ELR (cell line): ENCODE results near the gene ZBTB8B.
"Not testable (repeated sequence)": the region's sequence is repeated elsewhere in the genome, so short reads cannot be mapped to it uniquely, and the experiment has no call there.

Experiments
- DNase-seq: peaks from one replicate; pipeline ENCODE4 v3.0.0-alpha.2; 2015; ENCODE audit warnings: low read depth

ZBTB8B gene

DNA sequence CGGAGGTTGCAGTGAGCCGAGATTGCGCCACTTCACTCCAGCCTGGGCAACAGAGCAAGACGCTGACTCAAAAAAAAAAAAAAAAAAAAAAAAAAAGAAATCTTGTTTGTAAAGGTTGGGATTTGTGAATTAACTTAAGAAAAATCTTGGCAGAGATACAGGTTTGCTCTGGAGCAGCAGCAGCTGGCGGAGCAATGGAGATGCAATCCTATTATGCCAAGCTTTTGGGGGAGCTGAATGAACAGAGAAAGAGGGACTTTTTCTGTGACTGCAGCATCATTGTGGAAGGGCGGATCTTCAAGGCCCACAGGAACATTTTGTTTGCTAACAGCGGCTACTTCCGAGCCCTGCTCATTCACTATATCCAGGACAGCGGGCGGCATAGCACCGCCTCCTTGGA, 5.6 kb downstream of the ZBTB8B start:
- no peak for DNase-seq

DNA sequence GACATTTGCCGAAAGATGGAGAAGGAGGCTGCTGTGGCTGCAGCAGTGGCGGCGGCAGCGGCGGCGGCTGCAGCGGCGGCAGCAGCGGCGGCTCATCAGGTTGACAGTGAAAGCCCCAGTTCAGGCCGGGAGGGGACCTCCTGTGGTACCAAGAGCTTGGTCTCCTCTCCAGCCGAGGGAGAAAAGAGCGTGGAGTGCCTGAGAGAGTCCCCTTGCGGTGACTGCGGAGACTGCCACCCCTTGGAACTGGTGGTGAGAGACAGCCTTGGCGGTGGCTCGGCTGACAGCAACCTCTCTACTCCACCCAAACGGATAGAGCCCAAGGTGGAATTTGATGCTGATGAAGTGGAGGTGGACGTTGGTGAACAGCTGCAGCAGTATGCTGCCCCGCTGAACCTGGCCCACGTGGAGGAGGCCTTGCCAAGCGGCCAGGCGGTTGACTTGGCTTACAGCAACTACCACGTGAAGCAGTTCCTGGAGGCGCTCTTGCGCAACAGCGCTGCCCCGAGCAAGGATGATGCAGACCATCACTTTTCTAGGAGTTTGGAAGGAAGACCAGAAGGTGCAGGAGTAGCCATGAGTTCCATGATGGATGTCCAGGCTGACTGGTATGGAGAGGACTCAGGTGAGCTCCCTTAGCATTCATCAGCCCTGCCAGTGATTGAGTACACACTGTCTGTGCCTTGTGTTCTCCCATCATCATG, 6.3 kb downstream of the ZBTB8B start:
- DNase-seq: no peak

DNA sequence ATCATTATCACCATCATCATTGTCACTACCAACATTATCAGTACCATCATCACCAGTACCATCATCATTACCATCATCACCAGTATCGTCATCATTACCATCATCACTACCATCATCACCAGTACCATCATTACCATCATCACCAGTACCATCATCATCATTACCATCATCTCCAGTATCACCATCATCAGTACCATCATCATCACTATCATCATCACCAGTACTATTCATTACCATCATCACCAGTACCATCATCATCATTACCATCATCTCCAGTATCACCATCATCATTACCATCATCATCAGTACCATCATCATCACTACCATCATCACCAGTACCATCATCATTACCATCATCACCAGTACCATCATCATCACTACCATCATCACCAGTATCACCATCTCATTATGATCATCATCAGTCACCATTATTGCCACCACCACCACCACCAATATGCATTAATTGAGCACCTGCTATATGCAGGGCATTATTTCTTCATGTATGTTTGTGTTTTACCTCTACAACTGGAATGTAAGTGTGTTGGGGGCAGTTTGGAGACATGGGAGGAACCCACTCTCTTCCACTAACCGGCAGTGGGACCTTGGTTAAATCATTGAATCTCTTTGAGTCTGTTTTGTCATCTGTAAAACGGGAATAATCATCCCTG, 7.0 kb downstream of the ZBTB8B start:
- no peak for DNase-seq

DNA sequence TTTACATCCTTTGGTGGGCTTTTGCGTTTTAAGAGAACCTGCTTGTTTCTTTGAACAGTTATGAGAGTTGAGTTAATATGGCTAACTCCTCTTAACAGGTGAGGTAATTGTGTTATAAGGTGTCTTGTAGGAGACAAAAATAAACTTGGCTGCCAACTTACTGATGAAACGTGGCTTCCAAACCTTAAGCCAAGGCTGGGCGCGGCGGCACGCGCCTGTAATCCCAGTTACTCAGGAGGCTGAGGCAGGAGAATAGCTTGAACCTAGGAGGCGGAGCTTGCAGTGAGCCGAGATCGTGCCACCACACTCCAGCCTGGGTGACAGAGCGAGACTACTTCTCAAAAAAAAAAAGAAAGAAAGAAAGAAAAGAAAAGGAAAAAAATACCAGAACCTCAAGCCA, 8.1 kb downstream of the ZBTB8B start:
- not testable (repeated sequence) for DNase-seq

DNA sequence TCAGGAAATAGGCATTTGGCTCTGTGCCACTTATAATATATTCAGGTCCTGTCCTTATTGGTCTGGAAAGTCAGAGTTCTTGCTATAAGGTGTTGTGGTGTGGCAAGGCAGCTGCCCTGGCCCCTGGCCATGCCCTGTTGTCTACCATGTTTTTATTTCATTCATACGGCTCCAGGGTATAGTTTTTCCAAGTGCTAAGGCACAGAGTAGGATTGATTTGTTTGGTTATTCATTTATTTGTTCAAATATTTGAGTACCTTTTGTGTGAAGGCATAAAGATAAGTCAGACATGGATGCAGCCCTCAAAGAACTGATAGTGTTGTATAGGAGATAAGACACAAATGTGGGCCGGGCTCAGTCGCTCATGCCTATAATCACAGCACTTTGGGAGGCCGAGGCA, 10.1 kb downstream of the ZBTB8B start:
- DNase-seq: no peak

DNA sequence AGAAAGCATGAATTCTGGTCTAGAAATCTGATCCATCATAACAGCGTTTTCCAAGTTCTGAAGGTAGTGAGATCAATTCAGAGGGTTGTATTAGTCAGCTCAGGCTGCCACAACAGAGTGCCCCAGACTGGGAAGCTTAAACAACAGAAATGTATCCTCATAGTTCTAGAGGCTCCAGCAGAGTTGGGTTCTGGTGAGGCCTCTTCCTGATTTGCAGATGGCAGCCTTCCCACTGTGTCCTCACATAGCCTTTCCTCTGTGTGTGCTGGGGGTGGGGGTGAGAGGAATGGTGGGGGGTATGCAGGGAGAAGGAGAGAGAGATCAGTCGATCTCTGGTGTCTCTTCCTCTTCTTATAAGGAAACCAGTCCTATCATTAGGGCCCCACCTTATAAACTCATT, 15.1 kb downstream of the ZBTB8B start:
- no peak for DNase-seq

DNA sequence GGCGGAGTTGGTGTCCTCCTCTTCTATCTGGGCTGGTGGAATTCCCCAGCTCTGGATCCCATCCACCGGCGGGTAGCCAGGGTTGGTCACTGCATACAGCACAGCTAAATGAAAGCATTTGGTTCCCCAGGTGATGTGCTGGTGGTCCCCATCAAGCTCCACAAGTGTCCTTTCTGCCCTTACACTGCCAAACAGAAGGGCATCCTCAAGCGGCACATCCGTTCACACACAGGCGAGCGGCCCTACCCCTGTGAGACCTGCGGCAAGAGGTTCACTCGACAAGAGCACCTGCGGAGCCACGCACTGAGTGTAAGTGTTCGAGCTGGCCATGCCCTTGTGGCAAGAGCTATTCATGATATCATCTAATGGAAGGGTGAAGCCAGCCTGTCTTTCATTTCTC, 15.9 kb downstream of the ZBTB8B start:
- no peak for DNase-seq

DNA sequence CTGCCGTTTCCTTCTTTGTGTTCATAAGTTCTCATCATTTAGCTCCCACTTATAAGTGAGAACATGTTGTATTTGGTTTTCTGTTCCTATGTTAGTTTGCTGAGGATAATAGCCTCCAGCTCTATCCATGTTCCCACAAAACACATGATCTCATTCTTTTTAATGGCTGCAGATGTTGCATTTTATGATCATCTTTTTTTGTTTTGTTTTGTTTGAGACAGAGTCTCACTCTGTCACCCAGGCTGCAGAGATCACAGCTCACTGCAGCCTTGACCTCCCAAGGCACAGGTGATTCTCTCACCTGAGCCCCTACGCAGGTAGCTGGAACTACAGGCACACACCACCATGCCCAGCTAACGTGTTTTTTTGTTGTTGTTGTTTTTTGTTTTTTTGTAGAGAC, 16.9 kb downstream of the ZBTB8B start:
- DNase-seq: not testable (repeated sequence)

DNA sequence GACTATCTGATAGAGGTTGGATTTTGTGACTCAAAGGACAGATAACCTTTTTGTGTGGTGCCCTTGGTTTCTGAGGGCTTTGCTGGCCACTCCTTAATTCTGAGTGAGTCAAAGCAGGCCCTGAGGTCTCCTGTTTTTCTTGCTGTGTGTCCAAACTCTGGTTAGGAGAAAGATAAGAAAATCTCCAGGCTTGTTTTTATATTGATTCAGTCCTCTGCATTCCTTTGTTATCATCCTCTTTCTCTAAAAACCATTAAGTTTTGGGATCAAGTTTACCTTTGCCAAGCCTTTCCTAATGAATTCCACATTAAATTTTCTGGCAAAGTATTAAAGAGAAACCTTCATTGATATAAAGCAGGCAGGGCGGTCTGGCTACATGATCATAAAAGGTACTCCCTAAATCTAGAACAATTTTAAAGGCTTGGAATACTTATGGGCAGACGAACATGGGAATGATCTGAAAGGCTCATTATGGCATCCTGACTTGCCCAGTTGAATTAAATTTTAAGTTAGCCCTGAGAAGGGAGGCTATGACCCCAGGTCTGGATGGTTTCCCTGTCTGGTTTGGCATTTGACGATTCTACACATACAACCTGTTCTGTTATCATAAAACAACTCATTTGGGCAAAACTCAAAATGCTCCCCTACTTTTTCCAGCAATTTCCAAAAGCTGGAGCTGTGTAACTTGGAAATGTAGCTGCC, 20.8 kb downstream of the ZBTB8B start:
- DNase-seq: no peak

DNA sequence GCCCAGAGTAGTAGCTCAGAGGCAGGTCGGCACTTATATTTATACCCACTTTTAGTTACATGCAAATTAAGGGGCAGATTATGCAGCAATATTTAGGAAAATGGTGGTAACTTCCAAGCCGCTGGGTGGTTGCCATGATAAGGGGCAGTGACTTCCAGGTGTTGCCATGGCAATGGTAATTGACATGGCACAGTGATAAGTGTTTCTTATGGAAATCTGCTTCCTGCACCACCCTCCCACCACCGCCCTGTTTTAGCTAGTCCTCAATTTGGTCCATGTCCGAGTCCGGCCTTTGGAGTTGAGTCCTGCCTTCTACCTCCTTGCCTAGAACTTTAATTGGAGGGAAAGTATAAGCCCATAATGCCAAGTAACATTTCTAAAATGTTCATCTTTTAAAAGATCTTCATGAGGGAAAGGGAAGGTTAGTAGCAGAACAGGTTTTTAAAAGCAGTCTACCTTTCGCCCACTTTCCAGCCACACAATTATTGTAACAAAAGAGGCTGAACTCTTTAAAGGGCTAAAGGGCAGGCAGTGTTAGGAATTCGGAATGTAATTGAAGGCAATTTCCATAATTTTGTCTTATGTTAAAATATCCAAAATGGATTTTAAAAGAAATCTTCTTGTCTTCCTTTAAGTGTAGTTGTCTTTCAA, 21.7 kb downstream of the ZBTB8B start:
- no peak for DNase-seq

DNA sequence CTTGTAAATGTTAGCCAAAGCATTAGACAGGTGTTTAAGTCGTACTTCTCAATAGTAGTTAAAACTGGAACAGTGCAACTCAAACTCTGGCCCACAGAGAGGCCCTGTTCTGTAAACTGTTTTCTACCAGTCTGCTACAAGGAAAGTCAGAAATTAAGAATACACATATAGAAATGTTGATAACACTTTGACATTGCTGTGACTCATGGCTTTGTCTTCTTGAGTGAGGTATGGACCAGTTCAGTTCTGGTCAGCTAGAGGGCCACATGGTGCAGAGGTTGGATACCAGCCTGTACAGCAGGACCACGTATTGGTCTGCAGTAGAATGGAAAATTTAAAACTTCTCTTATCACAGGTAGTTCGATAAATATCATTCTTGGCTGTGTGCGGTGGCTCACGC, 22.3 kb downstream of the ZBTB8B start:
- peak; percentile 21 for DNase-seq

DNA sequence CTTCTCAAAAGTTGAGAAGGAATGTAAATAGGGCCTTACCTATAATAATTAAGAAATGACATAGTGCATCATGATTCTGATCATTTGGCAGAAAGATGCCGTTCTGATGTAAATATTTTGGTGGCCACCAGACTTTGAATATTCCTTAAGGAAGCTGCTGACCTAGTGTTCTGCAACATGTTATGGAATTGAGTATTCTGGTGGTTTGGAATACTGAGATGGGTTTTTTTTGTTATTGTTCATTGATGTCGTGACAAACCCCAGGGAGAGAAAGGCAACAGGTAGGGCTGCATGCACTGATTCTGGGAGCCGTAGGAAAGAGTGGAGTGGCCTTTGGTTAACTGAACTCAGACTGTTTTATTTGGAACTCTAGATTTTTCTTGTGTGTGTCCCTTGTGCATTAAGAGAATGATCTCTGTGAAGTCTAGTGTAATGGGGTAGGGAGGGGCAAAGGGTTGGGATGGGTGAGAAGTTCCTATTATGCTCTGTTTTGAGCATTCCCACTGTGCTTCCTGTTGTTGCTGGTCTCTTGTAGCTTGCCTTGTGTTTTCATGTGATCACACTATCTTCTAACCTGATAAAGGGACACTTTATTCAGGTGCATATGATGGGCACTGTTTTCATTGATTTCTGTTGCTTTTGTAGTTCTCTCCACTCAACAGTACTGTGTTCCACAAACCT, 25.0 kb downstream of the ZBTB8B start:
- DNase-seq: no peak

DNA sequence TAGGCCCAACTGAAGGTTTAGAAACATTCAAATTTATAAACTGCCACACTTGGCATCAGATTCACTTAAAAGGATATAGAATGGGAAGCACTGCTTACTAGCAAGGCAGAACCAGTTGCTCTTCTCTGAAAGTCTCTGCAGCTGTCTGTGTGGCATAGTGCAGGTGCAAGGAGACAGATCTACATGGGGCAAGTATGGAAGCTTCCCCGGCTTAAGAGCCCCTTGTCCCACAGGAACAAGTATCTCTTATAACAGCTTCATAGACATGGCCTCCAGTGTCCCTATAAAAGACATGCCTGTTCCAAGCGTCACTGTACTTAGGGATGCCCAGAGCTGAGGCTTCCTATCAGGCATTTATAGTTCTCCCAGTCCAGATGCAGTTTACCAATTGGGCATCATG, 26.5 kb downstream of the ZBTB8B start:
- no peak for DNase-seq

DNA sequence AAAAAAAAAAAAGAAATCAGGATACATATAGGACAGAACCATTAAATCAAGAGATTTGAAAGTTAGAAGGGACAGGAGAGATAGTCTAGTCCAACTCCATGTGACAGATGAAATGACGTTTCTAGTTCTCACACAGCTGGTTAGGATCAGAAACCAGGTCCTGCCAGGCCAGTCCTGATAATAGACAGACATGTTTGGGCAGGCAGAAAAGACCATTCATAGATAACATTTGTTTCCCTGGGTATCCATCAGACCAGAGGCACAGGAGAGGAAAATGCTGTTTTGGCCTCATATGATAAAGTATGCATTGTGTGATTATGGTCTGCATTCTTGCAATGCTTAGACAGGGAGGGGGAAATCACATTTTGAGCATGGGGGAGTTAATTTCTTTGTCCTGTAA, 29.3 kb downstream of the ZBTB8B start:
- DNase-seq: no peak

DNA sequence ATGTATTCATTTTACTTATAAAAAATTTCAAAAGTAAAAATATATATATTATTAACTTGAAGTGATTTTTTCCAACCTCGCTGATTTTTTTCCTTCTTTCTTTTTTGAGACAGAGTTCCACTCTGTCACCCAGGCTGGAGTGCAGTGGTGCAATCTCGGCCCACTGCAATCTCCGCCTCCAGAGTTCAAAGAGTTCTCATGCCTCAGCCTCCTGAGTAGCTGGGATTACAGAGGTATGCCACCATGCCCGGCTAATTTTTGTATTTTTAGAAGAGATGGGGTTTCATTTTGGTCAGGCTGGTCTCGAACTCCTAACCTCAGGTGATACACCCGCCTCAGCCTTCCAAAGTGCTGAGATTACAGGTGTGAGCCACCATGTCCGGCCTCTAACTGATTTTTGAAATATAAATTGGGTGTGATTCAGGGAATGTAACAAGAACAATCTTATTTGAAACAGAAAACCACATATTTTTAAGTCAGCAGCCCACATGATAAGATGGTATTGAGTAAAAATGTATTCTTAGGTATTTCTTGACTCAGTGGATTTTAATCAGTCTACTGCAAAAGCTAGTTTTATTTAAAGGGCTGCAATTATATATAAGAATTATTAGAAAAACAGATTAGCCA, 30.0 kb downstream of the ZBTB8B start:
- no peak for DNase-seq

DNA sequence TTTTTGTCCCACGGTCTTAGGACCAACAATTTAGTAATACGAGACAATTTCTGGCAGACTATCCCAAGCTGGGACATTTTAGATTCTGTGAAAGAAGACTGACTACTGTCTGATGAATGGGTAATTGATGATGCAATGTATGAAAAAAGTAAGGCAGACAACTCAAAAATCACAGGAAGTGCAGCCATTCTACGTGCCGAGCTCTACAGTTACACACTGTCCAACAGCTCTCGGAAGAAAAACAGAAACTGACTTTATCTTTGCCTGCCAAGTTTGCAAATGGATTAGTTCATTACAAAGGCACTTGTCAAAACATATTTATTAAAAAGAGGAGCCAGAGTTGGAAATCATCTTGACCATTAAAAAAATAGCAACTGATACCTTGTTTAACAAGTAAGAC, 31.3 kb downstream of the ZBTB8B start:
- DNase-seq: peak; percentile 45

DNA sequence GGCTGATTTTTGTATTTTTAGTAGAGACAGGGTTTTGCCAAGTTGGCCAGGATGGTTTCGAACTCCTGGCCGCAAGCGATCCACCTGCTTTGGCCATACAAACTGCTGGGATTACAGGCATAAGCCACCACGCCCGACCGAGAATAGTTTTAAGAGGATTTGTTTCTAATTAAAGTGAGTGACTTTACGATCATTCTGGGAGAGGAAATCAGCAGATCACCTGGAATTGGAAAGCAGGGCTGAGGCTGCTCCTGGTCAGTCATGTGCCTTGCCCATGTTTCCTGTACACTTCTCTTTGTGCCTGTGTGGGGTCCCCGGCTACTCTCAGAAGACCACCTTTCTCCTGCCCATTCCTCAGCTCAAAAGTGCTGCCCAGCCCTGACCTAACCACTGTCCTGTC, 33.9 kb downstream of the ZBTB8B start:
- no peak for DNase-seq

DNA sequence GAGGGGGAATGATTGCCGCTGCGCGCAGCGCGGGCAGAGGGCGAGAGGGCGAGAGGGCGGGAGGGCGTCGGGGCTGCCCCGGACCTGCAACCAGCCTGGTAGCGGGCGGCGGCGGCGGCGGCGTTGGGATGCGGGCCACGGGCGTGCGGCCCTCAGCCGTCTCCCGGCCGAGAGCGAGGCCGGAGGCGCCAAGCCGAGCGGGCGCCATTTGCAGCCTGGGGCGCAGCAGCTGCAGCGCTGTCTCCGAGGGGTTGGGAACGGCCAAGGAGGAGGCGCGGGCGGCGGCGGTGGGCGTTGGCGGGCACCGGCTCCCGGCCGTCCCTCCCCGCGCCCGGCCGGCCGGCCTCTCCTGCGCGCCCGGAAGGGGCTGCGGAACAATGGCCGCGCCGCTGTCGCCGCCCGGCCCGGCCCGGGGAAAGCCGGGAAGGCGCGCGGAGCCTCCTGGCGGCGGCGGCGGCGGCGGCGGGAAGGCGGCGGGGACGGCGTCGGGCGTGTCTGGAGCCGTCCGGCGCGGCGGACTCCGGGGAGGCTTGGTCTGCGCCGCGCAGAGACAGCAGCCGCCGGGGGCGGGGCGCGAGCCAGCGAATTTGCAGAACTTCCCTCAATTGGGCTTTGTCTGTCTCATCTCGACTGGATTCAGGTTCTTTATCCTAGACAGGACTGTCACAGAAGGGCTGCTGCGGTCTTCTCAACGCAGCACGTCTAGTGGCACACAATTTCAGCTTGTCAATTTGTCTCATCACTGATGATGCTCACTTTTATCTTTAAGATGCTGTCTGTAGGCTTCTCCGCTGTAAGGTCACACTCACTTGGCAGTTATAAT, 35.7 kb downstream of the ZBTB8B start:
- DNase-seq: peak; percentile 70

DNA sequence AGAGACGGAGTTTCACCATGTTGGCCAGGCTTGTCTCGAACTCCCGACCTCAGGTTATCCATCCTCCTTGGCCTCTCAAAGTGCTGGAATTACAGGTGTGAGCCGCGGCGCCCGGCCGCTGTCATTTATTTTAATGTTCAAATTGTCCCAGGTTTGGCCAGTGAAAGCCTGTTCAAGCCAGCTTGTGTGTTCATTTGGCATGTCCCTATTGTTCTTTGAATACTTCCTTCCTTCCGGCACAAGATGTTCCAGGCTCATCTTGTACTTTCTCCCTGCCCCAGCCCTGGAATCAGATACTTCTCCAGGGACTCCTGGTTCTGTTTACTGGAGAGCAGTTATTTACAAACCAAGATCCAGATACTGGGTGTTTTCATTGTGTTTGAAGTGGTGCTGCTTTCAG, 37.0 kb downstream of the ZBTB8B start:
- no peak for DNase-seq

DNA sequence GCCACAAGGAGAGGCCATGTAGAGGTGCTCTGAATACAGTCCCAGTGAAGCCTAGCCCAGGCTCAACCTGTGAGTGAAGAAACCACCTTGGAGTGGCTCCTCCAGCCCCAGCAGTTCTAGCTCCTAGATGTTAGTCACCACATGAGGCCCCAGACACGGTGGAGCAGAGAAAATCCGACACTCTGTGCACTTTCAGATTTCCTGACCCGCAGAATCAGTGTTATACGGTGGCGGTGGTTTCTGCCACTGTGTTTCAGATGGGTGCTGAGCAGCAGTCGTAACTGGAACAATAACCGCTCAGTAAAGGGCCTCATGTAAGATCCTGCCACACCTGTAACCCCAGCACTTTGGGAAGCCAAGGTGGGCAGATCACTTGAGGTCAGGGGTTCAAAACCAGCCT, 38.3 kb downstream of the ZBTB8B start:
- DNase-seq: no peak

DNA sequence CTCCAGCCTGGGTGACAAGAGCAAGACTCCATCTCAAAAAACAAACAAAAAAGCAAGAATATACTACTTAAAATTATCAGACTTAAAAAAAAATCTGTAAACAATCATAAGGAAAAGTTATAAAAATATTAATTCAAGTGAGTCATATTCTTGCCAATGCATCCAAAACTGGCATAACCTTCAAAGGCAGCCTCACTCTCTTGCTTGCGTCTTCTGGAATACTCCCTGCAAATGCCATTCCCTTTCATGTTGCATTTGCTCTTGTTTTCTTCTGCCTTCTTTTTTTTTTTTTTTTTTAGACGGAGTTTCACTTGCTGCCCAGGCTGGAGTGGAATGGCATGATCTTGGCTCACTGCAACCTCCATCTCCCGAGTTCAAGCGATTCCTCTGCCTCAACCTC, 42.1 kb downstream of the ZBTB8B start:
- no peak for DNase-seq
